Stomach (tissue), 4 donors: Measurements from ENCODE around the gene FNDC3B.

ENCODE experiments used
- CTCF ChIP-seq, 7 experiments: fragments of 450-650 bp in 4 of 7; fragments of 200-600 bp in 3 of 7; sonication (generic) in 3 of 7; IDR thresholded peaks; one replicate each; pipeline ENCODE4 v1.5.1; 2016 to 2019; ENCODE audit warnings: antibody characterized with exemption in 7 of 7, control low read depth in 2 of 7, mild to moderate bottlenecking in 1 of 7
- EP300 ChIP-seq: sonication (generic); formaldehyde crosslinking; IDR thresholded peaks from one replicate; pipeline ENCODE4 v1.6.1; 2017; ENCODE audit warnings: antibody characterized with exemption
- POLR2A ChIP-seq, 4 donors: fragments of 450-650 bp; IDR thresholded peaks; one replicate each; pipeline ENCODE4 v1.6.1; 2016; ENCODE audit warnings: antibody characterized with exemption in 4 of 4, control low read depth in 2 of 4, mild to moderate bottlenecking in 1 of 4, moderate library complexity in 1 of 4

GRCh38 chr3:172410702-172411477 lies 371.5 kb downstream of the FNDC3B start:
- TF ChIP-seq POLR2A (IDR thresholded peaks at IDR 0.05): no peak
- no peak for TF ChIP-seq CTCF (IDR thresholded peaks at IDR 0.05)
- TF ChIP-seq EP300: no peak
